ENCODE data around the gene CTNND2.
"Not testable (repeated sequence)": the region's sequence is repeated elsewhere in the genome, so short reads cannot be mapped to it uniquely, and the experiment has no call there.

CTNND2 gene

DNA sequence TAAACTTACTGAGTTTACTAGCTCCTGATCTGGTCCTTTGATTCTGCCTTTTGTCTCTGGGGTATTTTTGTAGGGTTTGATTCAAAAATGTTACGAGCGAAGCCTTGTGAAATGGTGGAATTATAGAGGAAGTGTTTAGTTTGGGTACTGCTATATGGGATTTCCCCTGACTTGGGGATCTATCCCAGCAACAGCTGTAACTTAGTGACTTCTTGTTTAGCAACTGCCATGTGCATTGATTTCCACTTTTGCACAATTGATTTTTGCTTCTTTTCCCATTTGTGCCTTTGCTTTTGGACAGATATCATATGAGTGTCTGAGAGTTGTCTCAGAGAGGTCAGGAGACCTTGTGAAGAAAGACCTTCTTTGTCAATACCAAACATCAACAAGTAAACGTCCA, 894.7 kb downstream of the CTNND2 start:
- H3K4me3 ChIP-seq (ENCODE audit: low read depth, low read length), result no peak overlapping the region
- H3K27ac ChIP-seq (ENCODE audit: extremely low read depth, low read depth, low read length), result no peak overlapping the region
- POLR2A ChIA-PET, result no interaction called here
- H3K4me1 ChIP-seq (ENCODE audit: control insufficient read depth, insufficient read depth, low read length), result no peaks in the 10 kb centered on the region
- TF ChIP-seq TRIM28 (IDR thresholded peaks at IDR 0.05; ENCODE audit: borderline replicate concordance, low read length) (no peak), GFI1B (tag by site-specific recombination; IDR thresholded peaks at IDR 0.05) (no peak), ZEB2 (tag by site-specific recombination; IDR thresholded peaks at IDR 0.05) (no peak), ZNF660 (tag by site-specific recombination; IDR thresholded peaks at IDR 0.05) (no peak), BCL11B (tag by site-specific recombination; IDR thresholded peaks at IDR 0.05; ENCODE audit: low read depth) (no peak)
- TF ChIP-seq, protein P1, sequence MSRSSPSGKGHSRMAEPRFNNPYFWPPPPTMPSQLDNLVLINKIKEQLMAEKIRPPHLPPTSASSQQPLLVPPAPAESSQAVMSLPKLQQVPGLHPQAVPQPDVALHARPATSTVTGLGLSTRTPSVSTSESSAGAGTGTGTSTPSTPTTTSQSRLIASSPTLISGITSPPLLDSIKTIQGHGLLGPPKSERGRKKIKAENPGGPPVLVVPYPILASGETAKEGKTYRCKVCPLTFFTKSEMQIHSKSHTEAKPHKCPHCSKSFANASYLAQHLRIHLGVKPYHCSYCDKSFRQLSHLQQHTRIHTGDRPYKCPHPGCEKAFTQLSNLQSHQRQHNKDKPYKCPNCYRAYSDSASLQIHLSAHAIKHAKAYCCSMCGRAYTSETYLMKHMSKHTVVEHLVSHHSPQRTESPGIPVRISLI (tag by site-specific recombination; IDR thresholded peaks at IDR 0.05), result no peak
- TF ChIP-seq, protein P2, sequence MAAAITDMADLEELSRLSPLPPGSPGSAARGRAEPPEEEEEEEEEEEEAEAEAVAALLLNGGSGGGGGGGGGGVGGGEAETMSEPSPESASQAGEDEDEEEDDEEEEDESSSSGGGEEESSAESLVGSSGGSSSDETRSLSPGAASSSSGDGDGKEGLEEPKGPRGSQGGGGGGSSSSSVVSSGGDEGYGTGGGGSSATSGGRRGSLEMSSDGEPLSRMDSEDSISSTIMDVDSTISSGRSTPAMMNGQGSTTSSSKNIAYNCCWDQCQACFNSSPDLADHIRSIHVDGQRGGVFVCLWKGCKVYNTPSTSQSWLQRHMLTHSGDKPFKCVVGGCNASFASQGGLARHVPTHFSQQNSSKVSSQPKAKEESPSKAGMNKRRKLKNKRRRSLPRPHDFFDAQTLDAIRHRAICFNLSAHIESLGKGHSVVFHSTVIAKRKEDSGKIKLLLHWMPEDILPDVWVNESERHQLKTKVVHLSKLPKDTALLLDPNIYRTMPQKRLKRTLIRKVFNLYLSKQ (tag by site-specific recombination; IDR thresholded peaks at IDR 0.05; ENCODE audit: borderline replicate concordance), result no peak
- TF ChIP-seq, protein P3, sequence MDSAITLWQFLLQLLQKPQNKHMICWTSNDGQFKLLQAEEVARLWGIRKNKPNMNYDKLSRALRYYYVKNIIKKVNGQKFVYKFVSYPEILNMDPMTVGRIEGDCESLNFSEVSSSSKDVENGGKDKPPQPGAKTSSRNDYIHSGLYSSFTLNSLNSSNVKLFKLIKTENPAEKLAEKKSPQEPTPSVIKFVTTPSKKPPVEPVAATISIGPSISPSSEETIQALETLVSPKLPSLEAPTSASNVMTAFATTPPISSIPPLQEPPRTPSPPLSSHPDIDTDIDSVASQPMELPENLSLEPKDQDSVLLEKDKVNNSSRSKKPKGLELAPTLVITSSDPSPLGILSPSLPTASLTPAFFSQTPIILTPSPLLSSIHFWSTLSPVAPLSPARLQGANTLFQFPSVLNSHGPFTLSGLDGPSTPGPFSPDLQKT (IDR thresholded peaks at IDR 0.05; ENCODE audit: borderline replicate concordance, low read depth, low read length), result no peak
- CTCF ChIA-PET, result interaction anchor here (0.6 to 1.4 kb wide), 3 partner anchors 22 to 913 kb away, joined by 3 to 11 read pairs (median 4); no protein-coding TSS in a partner anchor
- H3K9me3 ChIP-seq (ENCODE audit: control insufficient read depth, insufficient read depth, low read depth, low read length), result no peaks in the 10 kb centered on the region
- no peaks in the 10 kb centered on the region for H3K36me3 ChIP-seq (ENCODE audit: control insufficient read depth in 2 of 2, insufficient read depth in 1 of 2, low read length in 2 of 2)

DNA sequence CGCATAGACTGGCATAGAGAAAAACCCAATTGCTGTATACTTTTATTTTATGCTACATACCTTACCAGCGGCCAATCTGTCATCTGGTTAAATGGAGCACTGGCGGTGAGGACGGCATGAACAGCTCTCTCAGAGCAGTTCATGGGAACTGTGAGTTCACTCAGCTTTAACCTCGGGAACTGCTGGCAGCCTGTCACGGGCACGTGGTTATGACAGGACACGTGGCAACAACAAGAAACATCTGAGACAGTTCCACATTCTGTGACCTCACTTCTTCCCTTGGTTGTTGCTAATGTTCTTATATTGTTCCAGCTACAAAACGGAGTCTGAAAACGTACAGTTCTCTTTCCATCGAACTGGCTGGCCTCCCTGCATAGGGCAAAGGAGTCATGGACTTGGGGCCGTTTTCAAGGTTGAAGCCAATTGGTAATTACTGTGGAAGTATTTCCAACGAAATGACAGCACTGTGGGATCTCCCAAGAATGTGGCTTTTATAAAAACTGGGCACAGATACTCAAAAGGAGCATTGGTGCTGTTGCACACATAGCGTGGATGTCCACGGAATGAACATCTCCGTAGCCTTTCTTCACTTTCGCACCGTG, 896.9 kb downstream of the CTNND2 start:
- ChIA-PET POLR2A (no interaction called here), CTCF (no interaction called here)
- H3K4me3 ChIP-seq (ENCODE audit: low read depth, low read length), result no peak overlapping the region
- H3K4me1 ChIP-seq (ENCODE audit: control insufficient read depth, insufficient read depth, low read length), result no peaks in the 10 kb centered on the region
- no peaks in the 10 kb centered on the region for H3K9me3 ChIP-seq (ENCODE audit: control insufficient read depth, insufficient read depth, low read depth, low read length)
- H3K27ac ChIP-seq (ENCODE audit: extremely low read depth, low read depth, low read length), result no peak overlapping the region
- H3K36me3 ChIP-seq (ENCODE audit: control insufficient read depth in 2 of 2, insufficient read depth in 1 of 2, low read length in 2 of 2), result no peaks in the 10 kb centered on the region
- TF ChIP-seq ZNF514 (tag by site-specific recombination; IDR thresholded peaks at IDR 0.05), result no peak

DNA sequence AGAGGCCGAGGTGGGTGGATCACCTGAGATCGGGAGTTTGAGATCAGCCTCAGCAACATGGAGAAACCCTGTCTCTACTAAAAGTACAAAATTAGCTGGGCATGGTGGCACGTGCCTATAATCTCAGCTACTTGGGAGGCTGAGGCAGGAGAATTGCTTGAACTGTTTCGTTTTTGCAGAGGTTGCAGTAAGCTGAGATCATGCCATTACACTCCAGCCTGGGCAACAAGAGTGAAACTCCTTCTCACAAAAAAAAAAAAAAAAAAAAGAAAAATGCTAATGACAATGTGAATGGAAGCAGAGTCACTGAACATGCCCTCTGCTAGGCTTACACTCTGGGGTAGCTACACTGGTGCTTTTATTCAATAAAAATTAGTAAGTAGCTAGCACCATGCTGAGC, 899.7 kb downstream of the CTNND2 start:
- CTCF ChIA-PET, result interaction anchor here (0.9 to 3.0 kb wide), 2 partner anchors 17 to 35 kb away, joined by 4 to 17 read pairs; no protein-coding TSS in a partner anchor
- H3K4me1 ChIP-seq (ENCODE audit: control insufficient read depth, insufficient read depth, low read length); H3K36me3 ChIP-seq (ENCODE audit: control insufficient read depth in 2 of 2, insufficient read depth in 1 of 2, low read length in 2 of 2); H3K4me3 ChIP-seq (ENCODE audit: low read depth, low read length); H3K9me3 ChIP-seq (ENCODE audit: control insufficient read depth, insufficient read depth, low read depth, low read length); POLR2A ChIA-PET; H3K27ac ChIP-seq (ENCODE audit: extremely low read depth, low read depth, low read length): not testable (repeated sequence)

DNA sequence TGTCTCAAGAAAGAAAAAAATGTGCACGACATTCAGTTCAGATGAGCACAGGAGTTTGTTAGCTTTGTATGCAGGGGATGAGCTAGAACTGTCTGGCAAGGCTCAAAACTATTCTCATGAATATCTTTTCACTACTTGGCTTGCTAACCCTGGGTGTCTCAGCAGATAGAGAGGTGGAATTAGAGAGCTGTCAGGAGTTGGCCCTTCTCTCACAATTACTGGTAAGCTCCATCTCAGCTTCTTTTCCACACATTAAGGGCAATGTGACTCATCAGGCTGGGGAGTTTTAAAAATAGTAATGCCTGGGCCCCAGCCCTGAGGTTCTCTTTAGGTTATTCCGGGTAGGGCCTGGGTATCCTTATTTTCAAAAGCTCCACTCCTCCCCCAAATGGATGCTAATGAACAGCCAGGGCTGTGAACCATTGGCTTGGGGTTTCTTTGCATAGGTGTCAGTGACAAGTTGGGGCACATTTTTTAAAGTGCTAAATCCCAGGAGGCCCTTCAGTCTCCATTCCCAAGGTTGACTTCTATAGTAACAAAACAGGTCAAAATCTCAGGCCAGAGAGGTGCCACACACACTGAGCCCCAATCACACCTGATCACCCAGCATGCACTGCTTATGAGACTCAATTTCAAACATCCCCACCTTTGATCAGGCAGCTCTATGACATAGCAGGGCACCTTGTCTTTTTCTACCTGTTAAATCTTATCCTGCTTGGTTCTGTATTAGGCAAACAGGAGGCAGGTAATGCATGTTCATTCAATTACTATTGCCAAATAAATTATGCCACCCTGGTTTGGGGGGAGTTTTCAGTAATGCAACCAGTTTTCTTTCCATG, 903.5 kb downstream of the CTNND2 start:
- no peaks in the 10 kb centered on the region for H3K4me1 ChIP-seq (ENCODE audit: control insufficient read depth, insufficient read depth, low read length)
- H3K36me3 ChIP-seq (ENCODE audit: control insufficient read depth in 2 of 2, insufficient read depth in 1 of 2, low read length in 2 of 2), result no peaks in the 10 kb centered on the region
- CTCF ChIA-PET, result interaction anchor here (0.6 to 3.5 kb wide), 3 partner anchors 13 to 396 kb away, joined by 3 to 22 read pairs (median 3); no protein-coding TSS in a partner anchor
- no peaks in the 10 kb centered on the region for H3K9me3 ChIP-seq (ENCODE audit: control insufficient read depth, insufficient read depth, low read depth, low read length)
- H3K27ac ChIP-seq (ENCODE audit: extremely low read depth, low read depth, low read length), result no peak overlapping the region
- no peak overlapping the region for H3K4me3 ChIP-seq (ENCODE audit: low read depth, low read length)
- POLR2A ChIA-PET, result no interaction called here
- TF ChIP-seq KLF10 (tag by site-specific recombination; IDR thresholded peaks at IDR 0.05) (no peak), OSR2 (tag by site-specific recombination; IDR thresholded peaks at IDR 0.05) (no peak), KLF17 (tag by site-specific recombination; IDR thresholded peaks at IDR 0.05) (no peak), KLF7 (tag by site-specific recombination; IDR thresholded peaks at IDR 0.05; ENCODE audit: borderline replicate concordance) (no peak), ZNF157 (tag by site-specific recombination; IDR thresholded peaks at IDR 0.05) (no peak)
- TF ChIP-seq, protein P4, sequence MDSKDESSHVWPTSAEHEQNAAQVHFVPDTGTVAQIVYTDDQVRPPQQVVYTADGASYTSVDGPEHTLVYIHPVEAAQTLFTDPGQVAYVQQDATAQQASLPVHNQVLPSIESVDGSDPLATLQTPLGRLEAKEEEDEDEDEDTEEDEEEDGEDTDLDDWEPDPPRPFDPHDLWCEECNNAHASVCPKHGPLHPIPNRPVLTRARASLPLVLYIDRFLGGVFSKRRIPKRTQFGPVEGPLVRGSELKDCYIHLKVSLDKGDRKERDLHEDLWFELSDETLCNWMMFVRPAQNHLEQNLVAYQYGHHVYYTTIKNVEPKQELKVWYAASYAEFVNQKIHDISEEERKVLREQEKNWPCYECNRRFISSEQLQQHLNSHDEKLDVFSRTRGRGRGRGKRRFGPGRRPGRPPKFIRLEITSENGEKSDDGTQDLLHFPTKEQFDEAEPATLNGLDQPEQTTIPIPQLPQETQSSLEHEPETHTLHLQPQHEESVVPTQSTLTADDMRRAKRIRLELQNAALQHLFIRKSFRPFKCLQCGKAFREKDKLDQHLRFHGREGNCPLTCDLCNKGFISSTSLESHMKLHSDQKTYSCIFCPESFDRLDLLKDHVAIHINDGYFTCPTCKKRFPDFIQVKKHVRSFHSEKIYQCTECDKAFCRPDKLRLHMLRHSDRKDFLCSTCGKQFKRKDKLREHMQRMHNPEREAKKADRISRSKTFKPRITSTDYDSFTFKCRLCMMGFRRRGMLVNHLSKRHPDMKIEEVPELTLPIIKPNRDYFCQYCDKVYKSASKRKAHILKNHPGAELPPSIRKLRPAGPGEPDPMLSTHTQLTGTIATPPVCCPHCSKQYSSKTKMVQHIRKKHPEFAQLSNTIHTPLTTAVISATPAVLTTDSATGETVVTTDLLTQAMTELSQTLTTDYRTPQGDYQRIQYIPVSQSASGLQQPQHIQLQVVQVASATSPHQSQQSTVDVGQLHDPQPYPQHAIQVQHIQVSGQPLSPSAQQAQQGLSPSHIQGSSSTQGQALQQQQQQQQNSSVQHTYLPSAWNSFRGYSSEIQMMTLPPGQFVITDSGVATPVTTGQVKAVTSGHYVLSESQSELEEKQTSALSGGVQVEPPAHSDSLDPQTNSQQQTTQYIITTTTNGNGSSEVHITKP (tag by site-specific recombination; IDR thresholded peaks at IDR 0.05), result no peak
